MCF 10A (cell line): Measurements from ENCODE around the gene OR10AD1. TPM values are rescaled to one million over a fixed set of nuclear protein-coding genes. Genes with fewer than 3 reads are reported as not detected.

Experiments used
- BruUV-seq: library from RNA; stranded (reverse); fragments of 400-500 nt; replicated peaks from 2 replicates; lab custom pipeline; 2021; lab: Mats Ljungman, UMichigan
- CTCF ChIA-PET: fragments of 300-600 bp; sonication (Branson Sonifier 250); formaldehyde crosslinking; extraction: SDS; loops from one replicate; lab custom pipeline; 2021; ENCODE audit warnings: antibody characterized with exemption, inconsistent platforms; lab: Yijun Ruan, JAX
- POLR2A ChIA-PET: fragments of 300-600, 350-650 bp; sonication (Branson Sonifier 250); formaldehyde crosslinking; extraction: SDS; loops from one replicate; lab custom pipeline; 2020; ENCODE audit warnings: antibody characterized with exemption, inconsistent platforms; lab: Yijun Ruan, JAX
- DNase-seq: peaks from one replicate; pipeline ENCODE4 v3.0.0-alpha.2; 2018; ENCODE audit not compliant: unreplicated experiment
- H3K27ac Mint-ChIP-seq: one replicate; pipeline ENCODE4 v1.8.0; 2022; ENCODE audit warnings: mild to moderate bottlenecking, low read depth, mixed read lengths; ENCODE audit not compliant: unreplicated experiment
- H3K27me3 Mint-ChIP-seq: one replicate; pipeline ENCODE4 v1.8.0; 2022; ENCODE audit warnings: mixed read lengths; ENCODE audit not compliant: insufficient read depth, unreplicated experiment
- H3K36me3 Mint-ChIP-seq: one replicate; pipeline ENCODE4 v1.8.0; 2022; ENCODE audit warnings: mild to moderate bottlenecking, moderate library complexity, mixed read lengths; ENCODE audit not compliant: insufficient read depth, unreplicated experiment
- H3K4me1 Mint-ChIP-seq: one replicate; pipeline ENCODE4 v1.8.0; 2022; ENCODE audit warnings: mixed read lengths; ENCODE audit not compliant: insufficient read depth, unreplicated experiment
- H3K4me3 Mint-ChIP-seq: one replicate; pipeline ENCODE4 v1.8.0; 2022; ENCODE audit warnings: mild to moderate bottlenecking, moderate library complexity, mixed read lengths; ENCODE audit not compliant: unreplicated experiment
- H3K9me3 Mint-ChIP-seq: one replicate; pipeline ENCODE4 v1.8.0; 2022; ENCODE audit warnings: mixed read lengths; ENCODE audit not compliant: unreplicated experiment
- intact Hi-C: fragments of 100-400 bp; cut with micrococcal nuclease; formaldehyde crosslinking; loops from 2 replicates; pipeline ENCODE4 v1.14.1; 2022
- total RNA-seq: library from RNA; stranded (reverse); gene quantifications from 2 replicates; pipeline ENCODE4 v1.2.3, GENCODE V29; 2022
- TF ChIP-seq, protein P1 (sequence below): fragments of 200-600 bp; IDR thresholded peaks from one replicate; pipeline ENCODE4 v1.8.0; 2022; ENCODE audit warnings: antibody characterized with exemption, mild to moderate bottlenecking; ENCODE audit not compliant: unreplicated experiment

Gene OR10AD1
- total RNA-seq, 1 experiment from 2014 or later, result not detected

DNA sequence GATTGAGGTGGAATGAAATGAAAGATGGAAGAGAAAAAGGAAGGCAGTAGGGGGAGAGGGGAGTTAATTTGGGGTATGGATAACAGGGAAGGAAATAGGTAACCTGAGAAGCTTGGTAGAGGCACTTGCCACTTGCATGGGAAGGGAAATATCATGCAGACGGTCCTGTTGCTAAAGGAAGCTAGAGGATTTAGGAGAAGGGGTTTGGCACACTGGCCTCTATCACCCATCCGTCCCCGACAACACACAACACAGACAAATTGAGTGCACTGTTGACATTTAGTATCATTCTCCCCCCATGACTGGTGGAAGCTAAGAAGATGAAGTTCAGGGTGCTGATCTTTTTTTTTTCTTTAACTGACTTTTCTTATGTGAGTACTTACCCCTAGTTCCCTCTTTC, 2.0 kb downstream of the OR10AD1 start:
- DNase-seq, result no peak
- CTCF ChIA-PET, result interaction anchor here (0.6 kb wide), 1 partner anchor 117 kb away, joined by 3 read pairs; no protein-coding TSS in a partner anchor
- peaks cover 6% of the 10 kb centered on the region for H3K9me3 Mint-ChIP-seq
- no peak overlapping the region for H3K4me3 Mint-ChIP-seq
- H3K36me3 Mint-ChIP-seq, result no peaks in the 10 kb centered on the region
- peaks cover 49% of the 10 kb centered on the region for H3K27me3 Mint-ChIP-seq
- no peak overlapping the region for H3K27ac Mint-ChIP-seq
- TF ChIP-seq, protein P1, sequence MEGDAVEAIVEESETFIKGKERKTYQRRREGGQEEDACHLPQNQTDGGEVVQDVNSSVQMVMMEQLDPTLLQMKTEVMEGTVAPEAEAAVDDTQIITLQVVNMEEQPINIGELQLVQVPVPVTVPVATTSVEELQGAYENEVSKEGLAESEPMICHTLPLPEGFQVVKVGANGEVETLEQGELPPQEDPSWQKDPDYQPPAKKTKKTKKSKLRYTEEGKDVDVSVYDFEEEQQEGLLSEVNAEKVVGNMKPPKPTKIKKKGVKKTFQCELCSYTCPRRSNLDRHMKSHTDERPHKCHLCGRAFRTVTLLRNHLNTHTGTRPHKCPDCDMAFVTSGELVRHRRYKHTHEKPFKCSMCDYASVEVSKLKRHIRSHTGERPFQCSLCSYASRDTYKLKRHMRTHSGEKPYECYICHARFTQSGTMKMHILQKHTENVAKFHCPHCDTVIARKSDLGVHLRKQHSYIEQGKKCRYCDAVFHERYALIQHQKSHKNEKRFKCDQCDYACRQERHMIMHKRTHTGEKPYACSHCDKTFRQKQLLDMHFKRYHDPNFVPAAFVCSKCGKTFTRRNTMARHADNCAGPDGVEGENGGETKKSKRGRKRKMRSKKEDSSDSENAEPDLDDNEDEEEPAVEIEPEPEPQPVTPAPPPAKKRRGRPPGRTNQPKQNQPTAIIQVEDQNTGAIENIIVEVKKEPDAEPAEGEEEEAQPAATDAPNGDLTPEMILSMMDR, result no peak
- peaks cover 7% of the 10 kb centered on the region for H3K4me1 Mint-ChIP-seq
- no TSS peak for BruUV-seq
- POLR2A ChIA-PET, result no interaction called here
- intact Hi-C loops, result no loop called here

DNA sequence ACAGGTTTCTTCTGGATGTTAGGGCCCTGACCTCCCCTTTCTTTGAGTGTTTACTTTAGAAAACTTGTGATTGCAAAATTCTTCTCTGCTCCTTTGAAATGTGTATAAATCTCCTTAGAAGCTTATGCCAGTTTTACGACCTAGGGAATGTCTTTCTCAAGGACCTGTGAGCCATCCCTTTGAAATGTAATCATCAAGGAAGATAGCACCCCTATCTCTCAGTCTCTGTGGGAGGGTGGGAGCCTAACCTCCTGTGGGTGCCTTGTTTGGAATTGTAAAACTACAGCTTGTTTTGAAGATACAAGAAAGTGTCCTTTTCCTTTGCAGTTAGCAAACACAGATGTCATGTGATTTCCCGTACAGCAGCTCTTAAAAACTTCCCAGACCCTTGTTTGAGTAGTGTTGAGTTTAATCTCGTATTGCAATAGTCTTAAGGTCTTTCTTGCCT, 3.3 kb downstream of the OR10AD1 start:
- no peak for DNase-seq
- H3K4me3 Mint-ChIP-seq, result no peak overlapping the region
- H3K4me1 Mint-ChIP-seq, result peaks cover 7% of the 10 kb centered on the region
- BruUV-seq, result no TSS peak
- H3K27me3 Mint-ChIP-seq, result peaks cover 56% of the 10 kb centered on the region
- TF ChIP-seq, protein P1, result no peak
- peaks cover 6% of the 10 kb centered on the region for H3K9me3 Mint-ChIP-seq
- ChIA-PET CTCF (interaction anchor here (0.6 to 4.0 kb wide), 4 partner anchors 11 to 290 kb away, joined by 3 to 30 read pairs (median 4); no protein-coding TSS in a partner anchor), POLR2A (interaction anchor here (0.7 kb wide), 1 partner anchor 12 kb away, joined by 3 read pairs; no protein-coding TSS in a partner anchor)
- H3K27ac Mint-ChIP-seq, result no peak overlapping the region
- H3K36me3 Mint-ChIP-seq, result no peaks in the 10 kb centered on the region
- intact Hi-C loops, result no loop called here

DNA sequence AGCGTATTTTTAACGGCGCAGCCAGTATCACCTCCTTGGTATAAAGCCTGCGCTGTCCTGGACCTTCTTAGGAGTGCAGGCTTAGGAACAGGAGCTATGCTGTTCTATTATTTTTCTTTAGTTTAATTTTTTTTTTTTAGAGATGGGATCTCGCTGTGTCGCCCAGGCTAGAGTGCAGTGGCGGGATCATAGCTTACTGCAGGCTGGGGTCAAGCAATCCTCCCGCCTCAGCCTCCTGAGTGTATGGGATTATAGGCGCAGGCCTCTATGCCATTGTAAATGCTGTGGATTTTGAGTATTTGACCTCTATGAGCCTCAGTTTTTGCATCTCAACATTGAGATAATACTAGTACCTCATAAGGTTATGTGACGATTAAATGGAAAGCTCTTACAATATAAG, 4.1 kb downstream of the OR10AD1 start:
- BruUV-seq, result no TSS peak
- ChIA-PET CTCF (interaction anchor here (0.6 to 4.0 kb wide), 8 partner anchors 10 to 483 kb away, joined by 3 to 30 read pairs (median 3); no protein-coding TSS in a partner anchor), POLR2A (interaction anchor here (0.7 kb wide), 1 partner anchor 235 kb away, joined by 3 read pairs; the partner anchor contains the start of gene TMEM106C)
- Mint-ChIP-seq H3K9me3 (peaks cover 6% of the 10 kb centered on the region), H3K27me3 (peaks cover 56% of the 10 kb centered on the region), H3K27ac (no peak overlapping the region), H3K4me1 (peaks cover 7% of the 10 kb centered on the region), H3K36me3 (no peaks in the 10 kb centered on the region), H3K4me3 (no peak overlapping the region)
- TF ChIP-seq, protein P1, result no peak
- no peak for DNase-seq
- intact Hi-C loops, result no loop called here

DNA sequence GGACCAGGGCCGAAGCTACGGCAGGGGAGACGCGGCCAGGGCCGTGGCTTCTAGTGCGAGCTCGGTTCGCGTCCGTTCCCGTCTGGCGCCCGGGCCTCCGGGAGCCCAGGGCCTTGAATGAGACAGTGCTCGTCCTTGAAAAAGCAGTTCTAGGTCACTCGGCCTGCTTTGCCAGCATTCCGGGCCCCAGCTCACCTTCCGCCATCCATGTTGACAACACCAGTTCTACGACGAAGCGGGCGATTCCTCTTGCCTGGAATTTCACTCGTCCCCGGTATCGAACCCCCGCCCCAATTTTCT, 4.5 kb downstream of the OR10AD1 start:
- BruUV-seq, result TSS peak; percentile 68
- intact Hi-C loops, result no loop called here
- peaks cover 56% of the 10 kb centered on the region for H3K27me3 Mint-ChIP-seq

More for the DNA sequence above, 4.5 kb downstream of the OR10AD1 start:
- Mint-ChIP-seq H3K27ac (no peak overlapping the region), H3K4me1 (peaks cover 7% of the 10 kb centered on the region), H3K4me3 (peak overlapping the region; percentile 77), H3K9me3 (peaks cover 6% of the 10 kb centered on the region), H3K36me3 (no peaks in the 10 kb centered on the region)
- CTCF ChIA-PET, result interaction anchor here (0.6 to 4.0 kb wide), 8 partner anchors 10 to 420 kb away, joined by 3 to 30 read pairs (median 4); no protein-coding TSS in a partner anchor
- POLR2A ChIA-PET, result interaction anchor here (0.5 to 1.2 kb wide), 3 partner anchors 19 to 235 kb away, joined by 3 to 4 read pairs (median 3); partner anchors contain the start of genes ASB8 and TMEM106C
- DNase-seq, result no peak
- TF ChIP-seq, protein P1, result no peak
